Middle frontal gyrus (tissue), 1 donor: ENCODE measurements around the gene NRF1.

Source experiments
- DNase-seq: peaks from one replicate; pipeline ENCODE4 v3.0.0-alpha.2; 2015; ENCODE audit warnings: low spot score; ENCODE audit errors: extremely low spot score

The NRF1 gene

DNA sequence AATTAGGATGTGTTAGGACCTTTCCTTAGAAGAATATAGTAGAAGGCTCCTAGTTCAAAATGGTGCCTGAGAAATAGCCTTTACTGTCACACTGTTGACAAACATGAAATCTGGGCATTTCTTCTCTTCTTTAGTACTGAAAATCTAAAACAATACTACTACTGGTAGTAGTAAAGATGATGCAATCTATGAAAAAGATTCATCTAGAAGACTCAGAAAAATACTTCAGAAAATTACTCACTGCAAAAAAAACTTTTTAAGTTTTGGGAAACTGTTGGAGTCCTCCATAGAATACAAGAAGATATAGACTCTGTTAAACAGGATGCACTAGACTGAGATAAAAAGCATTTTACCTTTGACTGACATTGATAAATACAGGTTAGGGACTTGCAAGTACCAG, 67.1 kb downstream of the NRF1 start:
- DNase-seq = no peak

DNA sequence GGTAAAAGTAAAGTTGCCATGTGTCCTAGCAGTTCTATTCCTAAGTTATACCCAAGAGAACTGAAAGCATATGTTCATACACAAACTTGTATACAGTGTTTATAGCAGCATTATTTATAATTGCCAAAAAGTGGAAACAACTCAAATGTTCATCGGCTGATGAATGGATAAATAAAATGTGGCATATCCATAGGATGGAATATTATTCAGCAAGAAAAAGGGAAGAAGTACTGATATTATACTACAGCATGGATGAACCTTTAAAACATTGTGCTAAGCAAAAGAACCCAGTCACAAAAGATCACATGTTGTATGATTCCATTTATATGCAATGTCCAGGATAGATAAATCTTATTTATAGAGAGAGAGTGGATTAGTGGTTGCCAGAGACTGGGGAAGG, 68.9 kb downstream of the NRF1 start:
- no peak for DNase-seq

DNA sequence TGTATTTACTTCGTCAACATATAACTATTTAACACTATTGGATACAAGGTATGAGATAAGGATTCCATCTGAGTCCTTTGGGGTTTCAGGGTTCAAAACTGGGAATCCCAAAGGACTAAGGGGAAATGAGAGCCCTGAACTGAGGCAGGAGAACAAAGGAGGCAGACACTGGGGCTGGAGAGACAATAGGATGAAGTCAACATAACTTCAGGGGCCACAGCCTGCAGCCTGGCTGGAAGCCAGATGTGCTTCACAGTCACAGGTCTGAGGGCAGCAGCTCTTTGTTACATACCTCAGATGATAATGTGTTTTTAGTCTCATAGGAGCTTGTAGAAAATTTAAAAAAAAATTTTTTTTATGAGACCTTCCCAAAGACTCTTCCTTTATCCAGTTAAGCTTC, 73.3 kb downstream of the NRF1 start:
- DNase-seq = no peak

DNA sequence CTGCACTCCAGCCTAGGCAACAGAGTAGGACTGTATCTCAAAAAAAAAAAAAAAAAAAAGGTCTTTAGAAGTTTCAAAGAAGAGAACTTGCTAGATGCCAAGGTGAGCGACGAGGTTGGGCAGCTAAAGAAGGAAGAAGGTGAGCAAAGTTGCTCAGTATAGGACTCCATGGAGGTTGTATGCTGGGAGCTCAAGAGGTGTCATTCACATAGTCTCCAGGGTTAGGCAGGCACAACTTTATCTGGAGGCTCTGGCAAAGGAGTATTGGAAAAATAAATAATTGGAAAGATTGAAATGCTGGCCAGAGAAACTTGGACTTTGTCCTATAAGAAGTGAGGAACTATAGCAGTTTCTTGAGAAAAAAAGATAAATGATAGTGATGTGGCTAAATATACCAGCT, 74.5 kb downstream of the NRF1 start:
- no peak for DNase-seq

DNA sequence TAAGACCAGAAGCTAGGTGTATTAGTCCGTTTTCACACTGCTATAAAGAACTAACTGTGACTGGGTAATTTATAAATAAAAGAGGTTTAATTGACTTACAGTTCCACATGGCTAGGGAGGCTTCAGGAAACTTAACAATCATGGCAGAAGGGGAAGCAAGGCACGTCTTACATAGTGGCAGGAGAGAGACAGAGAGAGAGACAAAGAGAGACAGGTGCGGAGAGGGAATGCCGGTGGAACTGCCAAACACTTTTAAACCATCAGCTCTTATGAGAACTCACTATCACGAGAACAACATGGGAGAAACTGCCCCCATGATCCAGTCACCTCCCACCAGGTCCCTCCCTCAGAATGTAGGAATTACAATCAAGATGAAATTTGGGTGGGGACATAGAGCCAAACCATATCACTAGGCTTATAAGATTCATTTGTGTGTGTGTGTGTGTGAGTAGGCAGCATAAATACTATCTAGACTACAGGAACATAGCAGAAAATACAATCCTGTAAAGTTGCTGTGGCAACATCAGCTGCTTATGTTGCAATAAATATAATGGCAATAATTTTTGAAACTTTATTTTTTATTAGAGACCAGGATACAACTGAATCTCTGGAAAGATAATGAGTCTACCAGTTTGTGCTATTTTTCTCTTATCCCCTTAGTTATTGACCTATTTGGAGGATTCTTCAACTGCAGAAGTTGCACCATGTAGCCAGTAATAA, 77.1 kb downstream of the NRF1 start:
- DNase-seq = no peak

DNA sequence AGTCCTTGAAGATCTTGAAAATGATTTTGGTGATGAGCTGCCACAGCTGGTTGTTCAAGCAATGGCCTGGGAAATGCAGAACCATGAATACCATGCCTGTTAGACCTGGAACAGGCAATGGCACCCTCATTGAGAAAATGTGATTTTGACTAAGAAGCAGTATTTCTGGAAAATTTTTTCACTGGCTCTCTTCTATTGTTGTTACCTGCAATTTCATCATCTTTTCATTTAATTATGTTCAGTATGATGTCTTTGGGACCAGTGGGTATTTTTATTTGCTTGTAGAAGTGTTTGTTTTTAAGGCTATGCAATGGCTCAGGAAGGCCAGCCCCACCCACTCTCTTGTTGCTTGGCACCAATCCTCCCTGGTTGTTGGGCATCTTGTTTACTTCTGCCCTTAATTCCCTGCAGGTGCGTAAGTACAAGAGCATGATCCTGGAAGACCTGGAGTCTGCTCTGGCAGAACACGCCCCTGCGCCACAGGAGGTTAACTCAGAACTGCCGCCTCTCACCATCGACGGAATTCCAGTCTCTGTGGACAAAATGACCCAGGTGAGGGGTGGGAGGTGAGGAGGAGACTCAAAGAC, 78.6 kb downstream of the NRF1 start:
- no peak for DNase-seq

DNA sequence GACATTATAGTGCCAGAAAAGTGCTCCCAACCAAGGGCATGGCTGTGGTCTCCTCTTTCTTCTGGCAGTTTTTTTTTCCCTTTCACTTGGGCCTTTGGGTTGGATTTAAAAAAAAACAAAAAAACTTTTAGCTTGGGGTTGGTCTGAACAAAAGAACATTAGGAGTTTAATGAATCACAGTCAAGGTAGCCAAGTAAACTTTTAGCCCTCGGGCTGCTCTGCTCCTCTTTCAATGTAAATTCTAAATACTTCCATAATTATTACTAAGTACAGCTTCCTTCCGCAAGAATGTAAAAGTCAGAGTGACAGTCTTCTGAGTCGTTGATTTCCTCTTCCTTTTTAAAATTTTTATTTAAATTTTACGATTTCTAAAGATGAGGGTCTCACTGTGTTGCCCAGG, 79.2 kb downstream of the NRF1 start:
- no peak for DNase-seq

DNA sequence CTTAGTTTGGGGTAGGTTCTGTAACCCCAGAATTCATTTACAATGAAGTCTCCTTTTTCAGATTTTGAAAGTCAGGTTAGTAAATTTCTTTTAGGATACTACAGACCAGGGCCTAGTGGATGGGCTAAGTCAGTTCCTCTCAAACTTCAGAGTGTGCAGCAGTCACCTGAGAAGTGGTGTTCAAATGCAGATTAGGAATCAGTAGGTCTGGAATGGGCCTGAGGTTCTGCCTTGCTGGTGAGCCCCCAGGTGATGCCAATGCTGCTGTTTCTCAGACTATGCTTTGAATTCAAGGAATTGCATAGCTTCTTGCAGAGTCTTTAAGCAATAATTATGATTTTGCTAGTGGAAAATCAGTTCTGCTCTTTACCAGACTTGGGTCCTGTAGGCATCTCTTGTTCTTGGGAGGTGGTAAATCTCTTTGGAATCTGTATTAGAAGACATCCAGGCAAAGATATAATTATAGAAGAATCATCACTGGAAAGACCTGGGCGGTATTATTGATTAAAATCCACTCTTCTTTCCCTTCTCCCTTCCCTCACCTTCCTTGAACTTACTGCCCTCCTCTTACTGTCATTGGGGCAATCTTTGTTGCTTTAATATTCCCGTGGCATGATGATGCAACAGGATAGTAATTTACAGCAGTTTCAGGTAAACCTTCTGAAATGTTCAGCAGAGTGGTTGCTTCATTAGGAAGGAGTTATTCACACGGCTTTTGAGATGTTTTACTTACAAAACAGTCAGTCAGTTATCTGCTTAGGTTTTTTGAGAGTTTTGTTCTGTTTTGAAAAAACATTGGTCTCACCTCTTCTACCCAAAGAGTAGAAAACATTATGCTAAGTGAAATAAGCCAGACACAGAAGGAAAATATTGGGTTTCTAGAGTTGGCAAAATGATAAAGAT, 87.2 kb downstream of the NRF1 start:
- no peak for DNase-seq

DNA sequence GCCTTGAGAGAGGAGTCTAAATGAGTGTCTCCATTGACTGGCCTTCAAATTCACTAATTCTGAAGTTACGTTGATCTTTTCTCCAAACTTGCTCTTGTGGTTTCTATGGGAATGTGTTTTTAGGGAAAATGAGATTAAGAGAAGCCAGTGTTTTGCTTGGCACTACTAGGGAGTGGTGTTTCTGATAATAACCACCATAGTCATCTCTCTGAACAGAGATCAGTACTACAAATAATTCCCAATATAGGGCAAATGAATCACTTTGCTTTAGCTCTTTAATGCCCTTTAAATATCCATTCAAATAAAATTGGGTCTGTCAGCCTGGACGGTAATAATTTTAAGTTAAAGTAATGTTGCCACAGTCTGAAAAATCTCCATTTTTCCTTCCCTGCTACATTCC, 90.8 kb downstream of the NRF1 start:
- no peak for DNase-seq

DNA sequence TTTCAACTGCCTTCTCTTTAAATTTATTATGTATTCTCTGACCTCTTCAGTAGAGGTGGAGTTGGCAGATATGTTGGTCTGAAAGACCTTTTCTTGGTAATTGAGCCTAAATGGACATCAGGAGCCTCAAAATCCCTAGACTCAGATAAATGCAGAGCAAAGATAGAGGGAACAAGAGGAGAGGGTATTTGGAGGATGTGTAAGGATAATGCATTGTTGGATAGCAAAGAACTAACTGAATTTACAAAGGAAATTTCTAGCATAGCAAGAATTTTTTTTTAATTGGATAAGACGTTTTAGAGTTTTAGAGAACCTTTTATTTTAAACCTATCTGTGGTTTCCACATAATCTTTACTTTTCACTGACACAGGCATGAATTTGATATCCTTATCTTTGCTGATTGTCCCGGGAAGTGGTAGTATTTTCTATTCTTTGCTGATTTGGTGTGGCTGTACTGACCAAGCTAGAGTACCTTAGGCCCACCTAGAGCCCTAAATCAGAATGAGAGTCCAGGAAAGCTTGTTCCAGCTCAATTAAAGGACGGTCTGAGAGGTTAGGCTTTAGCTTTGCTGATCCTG, 91.3 kb downstream of the NRF1 start:
- no peak for DNase-seq

DNA sequence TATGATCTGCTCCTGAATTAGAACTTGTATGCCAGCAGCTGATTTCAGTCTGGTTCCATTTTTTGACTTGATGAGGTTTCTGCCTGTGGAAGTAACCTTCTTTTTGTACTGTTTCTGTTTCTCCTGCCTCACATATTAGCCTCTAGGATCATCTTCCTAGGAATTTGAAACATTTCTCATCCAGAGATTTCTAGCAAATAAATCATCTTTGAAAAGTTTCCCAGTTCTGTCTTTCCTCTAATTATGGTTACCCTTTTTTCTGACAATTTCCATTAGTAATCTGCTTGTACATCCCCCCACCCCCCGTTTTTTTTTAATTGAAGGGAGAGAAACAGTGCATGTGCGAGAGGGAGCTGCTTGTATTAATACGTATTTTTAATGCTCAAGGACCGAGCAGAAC, 92.2 kb downstream of the NRF1 start:
- no peak for DNase-seq

DNA sequence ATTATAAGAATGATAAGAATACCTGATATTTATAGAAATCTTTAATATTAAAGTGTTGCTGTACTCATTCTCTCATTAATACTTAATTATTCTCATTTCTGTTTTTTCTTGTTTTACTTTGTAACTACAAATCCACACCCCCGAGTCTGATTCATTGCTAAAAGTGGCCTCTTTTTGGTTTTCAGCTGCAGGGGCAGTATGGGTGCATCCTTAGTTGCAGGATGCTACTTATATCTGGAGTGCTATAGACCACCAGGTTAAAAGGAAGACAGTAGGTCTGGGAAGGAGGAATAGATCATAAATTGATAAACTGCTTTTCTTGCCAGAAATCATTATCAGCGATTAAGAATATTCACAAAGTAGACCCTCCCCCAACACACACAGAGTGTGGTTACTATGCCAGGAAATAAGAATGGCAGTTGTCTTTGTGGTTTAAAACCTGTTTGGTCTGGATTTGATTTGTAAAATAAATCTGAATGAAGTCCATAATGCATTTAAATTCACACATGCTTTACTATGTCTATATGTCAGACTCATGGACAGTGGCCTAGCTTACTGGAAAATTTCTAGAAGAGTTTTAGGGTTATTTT, 96.5 kb downstream of the NRF1 start:
- DNase-seq = no peak

DNA sequence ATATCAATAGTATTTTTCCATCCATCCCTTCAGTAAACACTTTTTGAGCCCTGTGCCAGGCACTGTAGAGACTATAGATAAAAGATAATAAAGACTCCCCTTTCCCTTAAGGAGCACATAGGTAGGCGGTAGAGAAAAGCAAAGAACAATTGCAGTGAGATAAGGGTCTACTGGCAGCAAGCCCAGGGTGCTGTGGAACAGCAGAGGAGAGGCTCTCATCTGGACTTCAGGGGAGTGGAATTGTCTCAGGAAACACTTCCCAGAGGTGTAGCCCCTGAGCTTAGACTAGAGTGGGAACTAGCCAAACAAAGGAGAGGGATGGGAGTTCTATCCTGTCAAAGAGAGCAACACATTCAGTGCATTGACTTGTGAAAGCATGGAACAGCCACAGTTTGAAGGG, 102.0 kb downstream of the NRF1 start:
- DNase-seq = no peak

DNA sequence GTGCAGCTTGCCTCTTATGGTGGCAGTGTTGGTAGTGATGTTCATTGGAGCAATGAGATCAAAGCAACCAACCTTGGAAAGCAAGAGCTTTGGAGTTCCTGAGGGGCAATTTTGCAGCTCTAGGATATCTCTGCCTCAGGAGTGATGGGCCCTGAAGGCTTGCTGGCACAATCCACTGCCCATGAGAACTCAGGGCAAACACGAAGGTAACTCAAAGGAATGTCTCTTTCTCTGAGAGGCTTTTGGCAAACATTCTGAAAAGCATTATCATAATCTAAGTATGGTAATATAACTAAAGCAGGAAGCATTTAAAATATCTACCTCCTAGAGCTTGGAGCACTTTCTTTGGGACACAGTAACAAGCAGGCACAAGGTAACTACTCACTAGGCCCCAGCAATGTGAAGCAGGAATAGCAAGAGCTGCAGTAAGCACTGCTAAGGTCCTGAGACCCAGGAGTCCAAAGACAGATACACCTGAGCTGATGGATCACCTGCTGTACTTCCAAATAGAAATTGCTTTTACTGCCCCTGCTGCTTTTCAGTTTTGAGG, 103.1 kb downstream of the NRF1 start:
- no peak for DNase-seq

DNA sequence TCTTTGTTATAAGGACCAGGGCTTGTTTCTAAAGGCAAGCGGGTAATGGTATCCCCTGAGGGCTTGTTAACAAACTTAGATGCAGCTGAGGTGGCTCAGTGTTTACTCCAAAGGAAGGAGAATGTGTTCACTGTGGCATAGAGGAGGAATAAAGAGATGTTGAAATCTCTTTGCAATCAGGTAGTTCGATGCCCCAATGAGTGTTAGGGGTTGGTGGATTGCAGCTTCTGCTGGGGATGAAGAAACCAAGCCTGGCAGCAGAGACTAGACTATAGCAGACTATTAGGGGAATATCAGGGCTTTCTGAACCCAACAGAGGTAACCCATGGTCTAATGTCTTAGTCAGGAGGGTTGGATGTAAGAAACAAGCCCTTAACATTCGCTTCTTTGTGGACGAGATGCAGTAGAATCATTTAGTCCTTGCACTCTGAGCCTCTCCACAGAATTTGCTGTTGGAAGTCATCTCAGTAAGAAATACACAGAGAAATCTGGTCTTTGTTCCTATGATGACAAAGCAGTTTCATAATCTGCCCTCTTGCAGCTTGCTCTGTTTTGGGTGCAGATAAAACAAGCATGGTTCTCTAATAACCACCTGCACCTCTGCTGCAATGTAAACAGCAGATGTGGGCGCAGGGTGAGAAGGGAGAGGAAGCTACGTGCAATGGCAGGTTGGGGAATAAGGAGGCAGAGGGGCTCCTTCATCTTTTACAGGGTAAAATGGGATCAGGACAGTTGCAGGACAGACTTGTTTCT, 108.6 kb downstream of the NRF1 start:
- no peak for DNase-seq

DNA sequence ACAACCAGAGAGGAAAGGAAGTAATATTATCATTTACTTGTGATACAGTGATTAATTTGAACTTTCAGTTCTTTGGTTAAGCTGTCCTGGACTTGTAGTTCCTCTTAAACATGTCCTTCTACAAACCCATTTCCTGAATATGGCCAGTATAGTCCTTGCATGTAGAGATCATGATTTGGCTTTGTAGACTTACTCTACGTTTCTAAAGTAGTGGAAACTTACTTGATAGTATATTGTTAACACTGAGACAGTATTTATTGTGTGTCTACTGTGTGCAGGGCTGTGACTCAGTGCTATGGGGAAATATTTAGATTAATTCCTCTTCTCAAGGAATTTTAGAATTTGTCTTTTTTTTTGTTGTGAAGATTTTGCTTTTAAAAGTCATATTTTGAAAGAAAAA, 109.5 kb downstream of the NRF1 start:
- no peak for DNase-seq

DNA sequence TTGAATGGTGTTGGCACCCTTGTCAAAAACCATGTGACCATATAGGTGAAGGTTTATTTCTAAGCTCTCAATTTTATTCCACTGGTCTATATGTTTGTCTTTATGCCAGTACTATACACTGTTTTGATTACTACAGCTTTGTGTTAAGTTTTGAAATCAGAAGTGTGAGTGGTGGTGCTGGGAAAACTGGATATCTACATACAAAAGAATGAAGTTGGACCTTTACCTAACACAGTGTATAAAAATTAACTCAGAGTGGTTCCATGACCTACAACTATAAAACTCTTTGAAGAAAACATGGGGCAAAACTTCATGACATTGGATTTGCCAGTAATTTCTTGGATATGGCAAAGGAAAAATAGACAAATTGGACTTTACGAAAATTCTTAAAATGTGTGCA, 112.2 kb downstream of the NRF1 start:
- DNase-seq = no peak

DNA sequence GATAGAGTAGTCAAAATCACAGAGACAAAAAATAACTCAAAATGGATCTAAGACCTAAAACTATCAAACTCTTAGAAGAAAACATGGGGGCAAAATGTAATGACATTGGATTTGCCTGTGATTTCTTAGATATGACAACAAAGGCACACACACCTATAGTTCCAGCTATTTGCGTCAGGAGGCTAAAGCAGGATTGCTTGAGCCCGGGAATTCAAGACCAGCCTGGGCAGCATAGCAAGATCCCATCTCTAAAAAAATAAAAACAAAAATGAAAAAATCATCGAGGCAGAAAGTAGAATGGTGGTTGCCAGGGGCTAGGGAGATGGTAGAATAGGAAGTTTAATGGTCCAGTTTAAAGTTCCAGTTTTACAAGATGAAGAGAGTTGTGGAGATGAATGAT, 113.3 kb downstream of the NRF1 start:
- no peak for DNase-seq

DNA sequence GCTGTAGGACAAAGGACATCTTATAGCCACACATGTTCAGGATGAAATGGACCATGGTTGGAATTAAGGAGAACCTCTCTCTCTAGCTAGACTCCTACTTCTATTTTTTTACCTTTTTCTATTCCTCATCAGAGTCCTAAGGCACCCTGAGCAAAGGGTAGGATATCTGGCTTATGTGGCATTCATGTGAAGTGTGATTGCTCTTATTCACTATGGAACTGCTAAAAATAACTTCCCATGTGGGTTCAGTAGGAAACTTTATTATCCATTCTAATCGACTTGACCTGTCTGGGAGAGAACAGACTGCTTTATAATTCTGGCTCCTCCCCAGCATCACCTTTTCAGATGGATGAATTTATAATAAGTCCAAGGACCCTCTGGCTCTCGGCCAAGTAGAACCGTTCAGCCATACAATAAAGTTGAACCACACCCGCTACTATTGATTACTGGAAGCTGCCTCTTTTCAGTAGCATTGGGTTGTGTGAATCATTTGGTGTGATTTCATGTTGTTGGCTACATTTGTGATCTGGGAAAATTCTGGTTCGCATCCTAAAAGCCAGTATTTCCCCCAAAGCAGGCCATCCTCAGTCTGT, 117.5 kb downstream of the NRF1 start:
- no peak for DNase-seq

DNA sequence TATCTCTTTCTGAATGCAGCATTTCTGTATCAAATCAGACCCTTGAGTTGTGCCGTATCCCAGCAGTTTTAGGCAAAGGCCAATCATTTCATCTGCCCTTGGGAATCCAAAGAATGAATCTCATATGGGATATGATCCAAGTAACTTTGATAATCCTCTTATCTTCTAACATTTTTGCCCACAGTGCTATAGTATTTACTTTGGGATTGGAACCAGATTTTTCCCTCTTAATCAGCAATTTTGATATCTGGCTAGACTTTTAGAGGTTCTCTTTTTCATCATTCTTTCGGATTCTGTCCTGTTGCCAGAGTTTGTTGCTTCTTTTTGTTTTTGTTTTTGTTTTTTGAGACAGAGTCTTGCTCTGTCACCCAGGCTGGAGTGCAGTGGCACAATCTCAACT, 118.0 kb downstream of the NRF1 start:
- DNase-seq = no peak
